SKM-1 treated with dmso at 0.1 percent for 144 hours (cell line): Measurements from ENCODE around the gene CCDC6.
A peak's percentile ranks its signal among the peaks of the same experiment; 100 is the strongest.
"Not testable (repeated sequence)": the region's sequence is repeated elsewhere in the genome, so short reads cannot be mapped to it uniquely, and the experiment has no call there.

Experiments
- DNase-seq: peaks from one replicate; lab custom pipeline; 2025; ENCODE audit not compliant: unreplicated experiment; lab: John Stamatoyannopoulos, UW

Gene CCDC6

DNA sequence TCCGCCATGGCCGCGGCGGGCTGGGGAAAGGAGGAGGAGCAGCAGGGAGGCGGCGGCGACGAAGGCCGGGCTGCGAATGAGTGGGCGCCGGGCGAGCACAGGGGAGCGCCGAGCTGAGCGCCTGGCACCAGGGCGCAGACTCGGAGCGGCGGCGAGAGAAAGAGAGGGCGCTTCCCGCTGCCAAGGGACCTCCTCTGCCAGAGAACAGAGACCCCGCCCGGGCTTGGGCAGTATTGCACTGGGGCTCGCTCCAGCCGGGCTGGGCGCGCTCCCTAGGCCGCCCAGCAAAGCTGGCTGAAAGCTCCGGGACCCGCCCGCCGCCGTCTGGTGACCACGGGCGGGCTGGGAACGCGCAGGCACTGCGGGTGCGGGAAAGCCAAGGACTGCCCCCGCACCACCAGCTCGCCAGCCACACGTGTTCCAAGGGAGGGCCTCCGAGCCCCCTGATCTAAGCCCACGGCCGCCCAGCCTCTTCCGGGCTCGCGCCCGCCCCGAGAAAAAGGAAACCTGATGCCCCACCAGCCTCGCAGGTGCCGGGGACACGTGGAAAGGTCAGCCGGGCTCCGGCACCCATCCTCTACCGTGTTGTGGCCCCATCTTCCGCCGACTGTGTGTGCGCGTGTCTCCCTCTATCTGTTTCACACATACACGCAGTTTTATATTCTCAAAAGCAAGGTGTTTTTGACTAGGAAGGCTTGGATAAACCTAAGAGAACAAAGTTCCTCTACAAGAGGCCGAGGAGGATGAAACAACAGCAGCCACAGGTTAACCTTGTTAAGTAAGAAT, at the start of gene CCDC6:
Gene CCDC6, minus strand, starts transcription at position 140 of the 786 bp plus-strand sequence. Its CDS starts 132 bp downstream, at position 8.
- DNase-seq, result peak; percentile 91

DNA sequence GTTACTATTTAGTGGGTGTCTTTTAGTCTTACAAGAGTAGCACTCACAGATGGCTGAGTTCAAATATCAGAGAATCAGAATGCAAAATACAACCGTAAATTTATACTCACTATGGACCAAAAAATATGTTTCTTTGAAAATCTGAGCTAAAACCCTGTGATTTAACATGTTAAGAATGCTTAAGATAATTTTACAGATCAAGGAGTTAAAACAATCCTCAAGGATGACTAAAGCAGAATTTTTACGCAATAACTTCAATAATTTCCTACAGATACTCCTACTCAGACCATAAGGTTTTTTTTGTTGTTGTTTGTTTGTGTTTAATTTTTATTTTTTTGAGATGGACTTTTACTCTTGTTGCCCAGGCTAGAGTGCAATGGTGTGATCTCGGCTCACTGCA, 47.9 kb upstream of the CCDC6 start:
- DNase-seq, result no peak

DNA sequence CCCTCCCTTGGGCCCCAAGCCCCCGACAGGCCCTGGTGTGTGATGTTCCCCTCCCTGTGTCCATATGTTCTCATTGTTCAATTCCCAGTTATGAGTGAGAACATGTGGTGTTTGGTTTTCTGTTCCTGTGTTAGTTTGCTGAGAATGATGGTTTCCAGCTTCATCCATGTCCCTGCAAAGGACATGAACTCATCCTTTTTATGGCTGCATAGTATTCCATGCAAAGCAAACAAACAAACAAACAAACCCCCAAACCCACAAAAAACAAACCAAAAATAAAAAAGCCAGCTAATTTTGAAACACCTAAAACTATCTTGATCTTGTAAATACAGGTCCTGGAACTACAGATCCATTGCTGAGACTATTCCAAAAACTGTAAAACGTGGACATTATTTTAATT, 47.4 kb upstream of the CCDC6 start:
- not testable (repeated sequence) for DNase-seq

DNA sequence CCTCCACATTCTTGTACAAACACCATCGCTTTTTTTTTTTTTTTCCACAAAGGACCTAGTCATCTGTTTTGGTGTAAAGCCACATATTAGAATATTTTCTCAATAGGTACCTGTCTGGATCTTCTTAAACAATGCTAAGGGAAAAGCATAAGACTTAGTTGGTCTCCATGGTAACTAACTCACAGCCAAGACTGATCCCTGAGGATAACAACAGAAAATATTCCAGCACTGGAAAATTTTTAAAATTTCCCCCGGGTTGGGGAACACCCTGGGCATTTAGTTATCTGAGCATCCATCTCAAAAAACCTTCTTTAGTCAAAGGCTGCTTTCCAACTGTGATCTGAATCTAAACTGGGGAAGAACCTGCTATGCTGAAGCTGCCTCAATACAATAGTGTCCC, 43.7 kb upstream of the CCDC6 start:
- no peak for DNase-seq

DNA sequence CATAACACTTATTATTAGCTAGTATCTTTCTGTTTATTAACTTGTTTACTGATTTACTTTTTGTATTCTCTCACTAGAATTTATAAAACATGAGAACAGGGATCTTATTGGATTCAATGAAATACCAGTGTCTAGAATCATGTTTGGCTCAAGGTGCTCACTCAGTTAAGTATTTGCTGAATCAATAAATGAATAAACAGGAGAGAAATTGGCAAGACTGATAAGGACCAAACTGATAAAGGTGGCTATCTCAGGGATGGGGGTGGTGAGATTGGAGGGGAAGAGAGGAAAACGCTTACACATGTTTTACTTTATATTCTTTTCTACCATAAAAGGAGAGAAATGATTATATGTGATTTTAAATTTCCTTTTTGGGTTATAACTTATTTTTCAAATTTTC, 43.3 kb upstream of the CCDC6 start:
- no peak for DNase-seq

DNA sequence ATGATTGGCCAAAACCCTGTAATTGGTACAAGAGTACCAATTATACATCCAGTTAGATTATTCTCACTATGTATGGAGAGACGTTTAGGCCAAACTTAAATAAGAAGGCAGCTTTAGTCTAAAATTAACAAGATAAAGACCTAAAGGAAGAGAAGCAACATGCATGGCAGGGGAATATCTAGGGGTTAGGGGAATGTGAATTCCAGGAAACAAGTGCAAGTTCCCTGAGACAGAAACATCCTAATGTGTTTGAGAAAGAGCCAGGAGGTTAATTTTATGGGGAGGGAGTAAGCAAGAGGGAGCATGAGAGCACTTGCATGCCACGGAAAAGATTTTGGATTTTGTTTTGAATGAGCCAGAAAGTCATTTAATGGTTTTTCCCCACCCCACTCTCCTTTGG, 39.6 kb upstream of the CCDC6 start:
- no peak for DNase-seq

DNA sequence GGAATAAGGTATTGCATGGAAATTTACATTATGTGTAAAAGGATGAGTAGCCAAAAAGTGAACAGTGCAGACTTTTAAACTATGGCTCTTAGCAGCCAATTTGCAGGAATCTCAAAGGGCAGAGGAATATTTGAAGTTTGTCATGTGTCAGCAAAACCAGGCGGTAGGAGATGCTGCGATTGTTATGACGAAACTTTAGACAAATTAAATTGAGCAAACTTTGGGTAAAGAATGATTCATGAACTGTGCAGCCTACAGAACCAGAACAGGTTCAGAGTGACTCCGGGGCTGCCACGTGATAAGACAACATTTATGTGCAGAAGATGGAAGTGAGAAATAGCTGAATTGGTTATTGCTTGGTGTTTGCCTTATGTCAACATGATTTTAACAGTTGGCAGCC, 39.2 kb upstream of the CCDC6 start:
- no peak for DNase-seq

DNA sequence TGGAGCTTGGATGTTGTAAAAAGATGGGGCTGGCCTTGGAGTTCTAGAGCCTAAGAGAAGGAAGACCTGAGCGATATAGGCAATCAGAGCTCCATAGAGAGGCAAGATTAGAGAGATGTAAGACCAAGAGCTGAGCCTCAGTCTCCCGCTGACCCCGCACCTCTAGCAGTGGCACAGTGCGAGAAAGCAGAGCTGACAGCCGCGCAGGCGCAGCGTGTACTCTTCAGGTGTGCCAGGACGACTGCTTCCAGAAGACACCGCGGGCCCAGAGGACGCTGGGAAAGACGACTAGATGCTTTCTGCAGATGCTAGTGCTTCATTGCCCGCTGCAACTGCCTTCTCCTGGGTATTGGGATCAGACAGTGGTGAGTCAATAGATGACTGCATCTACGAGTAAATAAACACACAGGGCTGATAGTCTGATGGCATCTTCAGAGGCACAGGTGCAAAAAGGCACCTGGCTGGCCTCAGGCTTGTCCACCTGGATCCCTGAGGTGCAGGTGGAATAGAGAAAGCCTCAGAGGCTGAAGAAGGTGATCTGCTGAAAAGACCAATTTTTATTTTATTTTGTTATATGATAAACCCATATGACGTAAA, 38.1 kb upstream of the CCDC6 start:
- DNase-seq, result no peak

DNA sequence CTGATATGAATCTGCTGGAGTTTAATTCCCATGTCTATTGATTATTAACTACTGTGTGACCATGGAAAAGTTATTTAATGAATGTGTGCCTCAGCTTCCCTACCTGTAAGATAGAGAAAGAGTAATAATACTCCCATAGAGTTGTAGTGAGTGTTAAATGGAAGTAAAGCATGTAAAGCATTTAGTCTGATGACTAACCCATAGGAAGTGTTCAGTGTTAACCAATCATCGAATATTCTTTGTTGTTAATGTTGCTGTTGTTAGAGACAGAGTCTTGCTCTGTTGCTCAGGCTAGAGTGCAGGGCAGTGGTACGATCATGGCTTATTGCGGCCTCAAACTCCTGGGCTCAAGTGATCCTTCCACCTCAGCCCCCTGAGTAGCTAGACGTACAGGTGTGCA, 36.2 kb upstream of the CCDC6 start:
- no peak for DNase-seq

DNA sequence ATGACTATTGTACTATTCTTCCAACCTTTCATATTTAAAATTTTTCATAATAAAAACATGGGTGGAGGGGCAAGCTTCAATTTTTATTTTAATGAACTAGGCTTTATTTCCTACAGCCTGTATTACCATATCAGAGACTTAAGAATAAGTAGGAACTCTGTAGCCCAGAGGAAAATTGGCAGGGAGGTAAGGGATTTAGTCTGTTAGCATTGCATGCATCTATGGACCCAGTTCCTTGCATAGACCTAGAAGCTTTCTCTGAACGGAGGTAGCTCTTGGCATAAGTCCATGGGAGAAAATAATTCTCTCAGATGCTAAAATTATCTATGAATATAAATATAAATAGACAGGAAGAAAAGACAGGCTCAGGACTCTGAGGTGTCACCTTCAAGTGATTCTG, 31.4 kb upstream of the CCDC6 start:
- no peak for DNase-seq

DNA sequence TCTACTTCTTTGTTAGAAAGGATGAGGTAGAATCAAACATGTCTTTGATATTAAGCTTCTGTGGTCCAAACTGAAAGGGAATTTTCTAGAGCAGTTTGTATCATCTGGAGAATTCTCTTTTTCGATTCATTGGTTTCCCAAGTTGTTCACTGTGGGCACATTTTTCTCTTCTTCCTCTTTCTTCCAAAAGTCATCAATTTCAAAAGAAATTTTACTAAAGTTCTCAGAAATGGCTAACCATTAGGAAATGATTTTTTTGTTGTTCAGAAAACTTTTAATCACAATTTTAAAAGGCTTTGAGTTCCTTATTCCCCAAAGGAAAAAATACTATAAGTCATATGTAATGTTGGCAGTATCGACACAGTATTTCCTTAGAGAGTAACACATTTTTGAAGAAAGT, 28.3 kb upstream of the CCDC6 start:
- no peak for DNase-seq

DNA sequence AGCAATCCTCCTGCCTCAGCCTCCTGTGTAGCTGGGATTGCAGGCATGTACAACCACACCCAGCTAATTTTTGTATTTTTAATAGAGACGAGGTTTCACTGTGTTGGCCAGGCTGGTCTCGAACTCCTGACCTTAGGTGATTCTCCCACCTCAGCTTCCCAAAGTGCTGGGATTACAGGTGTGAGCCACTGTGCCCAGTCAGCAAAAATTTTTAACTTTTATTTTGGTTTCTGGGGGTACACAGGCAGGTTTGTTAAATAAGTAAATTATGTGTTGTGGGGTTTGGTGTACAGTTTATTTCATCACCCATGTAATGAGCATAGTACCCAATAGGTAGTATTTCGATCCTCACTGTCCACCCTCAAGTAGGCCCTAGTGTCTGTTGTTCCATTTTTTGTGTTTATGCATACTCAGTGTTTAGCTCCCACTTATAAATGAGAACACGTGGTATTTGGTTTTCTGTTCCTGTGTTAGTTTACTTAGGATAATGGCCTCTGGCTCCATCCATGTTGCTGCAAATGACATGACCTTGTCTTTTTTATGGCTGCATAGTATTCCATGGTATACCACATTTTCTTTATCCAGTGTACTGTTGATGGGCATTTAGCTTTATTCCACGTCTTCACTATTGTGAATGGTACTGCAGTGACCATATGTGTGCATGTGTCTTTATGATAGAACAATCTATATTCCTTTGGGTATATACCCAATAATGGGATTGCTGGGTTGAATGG, 24.6 kb upstream of the CCDC6 start:
- DNase-seq, result not testable (repeated sequence)

DNA sequence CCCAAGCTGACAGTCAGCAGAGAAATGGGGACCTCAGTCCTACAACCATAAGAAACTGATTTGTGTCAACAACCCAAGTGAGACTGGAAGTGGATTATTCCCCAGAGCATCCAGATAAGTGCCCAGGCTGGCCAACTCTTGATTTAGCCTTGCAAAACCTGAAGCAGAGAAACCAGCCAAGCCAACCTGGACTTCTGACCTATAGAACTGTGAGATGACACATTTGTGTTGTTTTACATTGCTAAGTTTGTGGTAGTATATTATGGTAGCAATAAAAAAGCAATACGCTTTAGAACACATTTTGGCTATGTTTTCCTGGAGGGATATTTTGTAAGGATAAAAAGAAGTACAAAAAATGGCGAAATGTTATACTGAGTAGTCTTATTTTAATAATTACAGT, 19.7 kb upstream of the CCDC6 start:
- DNase-seq, result no peak

DNA sequence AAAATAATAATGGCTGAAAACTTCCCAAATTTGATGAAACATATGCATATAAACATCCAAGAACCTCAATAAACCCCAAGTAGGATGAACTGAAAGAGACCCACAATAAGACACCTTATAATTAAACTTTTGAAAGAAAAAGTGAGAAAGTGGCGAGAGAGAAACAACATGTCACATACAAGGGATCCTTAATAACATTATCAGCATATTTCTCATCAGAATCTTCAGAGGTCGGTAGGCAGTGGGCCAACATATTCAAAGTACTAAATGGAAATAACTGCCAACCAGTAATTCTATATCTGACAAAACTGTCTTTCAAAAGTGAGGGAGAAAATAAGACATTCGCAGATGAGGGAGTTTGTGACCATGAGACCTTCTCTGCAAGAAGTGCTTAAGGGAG, 16.6 kb upstream of the CCDC6 start:
- no peak for DNase-seq

DNA sequence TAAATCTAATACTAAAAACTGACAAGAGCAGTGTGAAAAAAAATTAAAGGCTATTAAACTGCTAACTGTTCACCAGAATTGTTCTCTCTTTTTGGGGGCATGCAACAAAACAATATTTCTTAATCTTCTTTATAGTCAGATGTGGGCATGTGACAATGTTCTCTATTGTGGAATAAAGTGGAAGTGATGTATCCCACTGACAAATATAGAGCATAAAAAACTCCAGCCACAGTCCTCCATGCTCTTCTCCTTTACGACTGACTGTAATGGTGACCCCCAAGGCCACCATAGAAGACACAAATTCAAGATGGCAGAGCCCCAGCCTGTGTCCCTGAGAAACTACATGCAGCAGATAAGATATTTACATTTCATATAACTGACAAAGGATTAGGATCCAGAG, 11.6 kb upstream of the CCDC6 start:
- DNase-seq, result no peak

DNA sequence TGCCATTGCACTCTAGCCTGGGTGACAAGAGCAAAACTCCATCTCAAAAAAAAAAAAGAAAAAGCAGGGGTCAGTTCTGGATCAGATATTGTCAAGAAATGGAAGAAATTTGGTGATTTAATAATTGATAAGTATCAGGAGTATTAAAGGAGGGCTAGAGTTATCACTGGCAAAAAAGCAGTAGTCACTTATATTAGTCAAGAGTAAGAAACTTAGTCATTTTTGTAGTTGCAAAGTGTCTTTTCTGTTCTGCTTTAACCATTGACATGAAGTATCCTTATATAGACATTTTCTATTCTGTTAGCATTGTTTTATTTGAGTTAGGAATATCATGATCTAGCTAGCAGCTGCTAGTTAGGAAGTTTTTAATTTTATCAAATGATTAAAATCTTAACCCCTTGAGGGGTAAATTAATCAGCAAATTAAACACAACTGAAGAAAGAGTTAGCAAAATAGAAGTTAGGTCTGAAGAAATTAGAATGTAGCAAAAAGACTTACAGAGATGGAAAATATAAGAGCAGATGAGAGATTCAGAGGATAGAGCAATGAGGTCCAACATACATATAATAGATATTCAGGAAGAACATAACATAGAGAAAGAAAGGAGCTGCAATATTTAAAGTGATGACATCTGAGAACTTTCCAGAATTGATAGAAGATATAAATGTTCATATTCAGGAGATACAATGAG, 7.3 kb upstream of the CCDC6 start:
- DNase-seq, result no peak

DNA sequence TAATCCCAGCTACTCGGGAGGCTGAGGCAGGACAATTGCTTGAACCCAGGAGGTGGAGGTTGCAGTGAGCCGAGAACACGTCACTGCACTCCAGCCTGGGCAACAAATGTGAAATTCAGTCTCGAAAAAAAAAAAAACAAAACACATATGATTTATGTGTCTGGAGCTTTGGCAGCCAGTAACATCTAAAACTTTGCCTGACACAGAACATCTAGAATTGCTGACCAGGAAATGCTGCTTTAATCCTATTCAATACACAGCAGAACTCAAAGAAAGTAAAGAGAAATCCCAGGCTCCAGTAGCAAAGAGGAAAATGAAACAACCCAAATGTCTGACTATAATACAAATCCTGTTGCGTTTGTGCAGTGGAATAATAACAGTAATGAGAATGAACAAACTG, 4.5 kb upstream of the CCDC6 start:
- DNase-seq, result no peak

DNA sequence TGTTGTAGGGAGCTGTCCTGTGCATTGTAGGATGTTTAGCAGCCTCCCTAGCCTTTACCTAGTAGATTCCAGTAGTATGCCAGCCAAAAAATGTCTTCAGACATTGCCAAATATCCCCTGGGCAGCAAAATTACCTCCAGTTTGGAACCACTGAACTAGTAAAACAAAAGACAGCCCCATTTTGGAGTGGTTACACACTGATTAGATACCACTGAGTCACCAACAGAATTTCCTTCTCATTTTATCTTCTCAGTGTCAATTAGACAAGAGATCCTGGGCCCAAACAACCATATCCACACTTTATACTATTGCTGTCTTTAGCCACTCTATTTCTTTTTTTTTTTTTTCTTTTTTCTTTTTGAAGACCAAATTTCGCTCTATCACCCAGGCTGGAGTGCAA, 3.5 kb upstream of the CCDC6 start:
- DNase-seq, result no peak

DNA sequence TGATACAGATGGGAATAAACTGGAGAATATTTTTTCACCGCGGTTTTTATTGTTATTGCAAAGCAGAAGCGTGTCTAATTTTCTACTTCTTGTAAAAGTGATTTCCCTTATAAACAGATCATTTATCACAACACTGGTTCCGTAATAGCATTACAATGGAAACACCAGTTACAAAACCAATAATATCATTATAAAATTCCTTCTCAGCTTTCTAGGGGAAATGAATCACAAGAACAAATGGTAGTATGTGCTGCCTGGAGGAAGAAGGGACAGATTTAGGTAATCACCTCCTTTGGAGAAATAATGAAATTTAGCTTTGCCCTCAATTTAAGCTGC, 2.4 kb upstream of the CCDC6 start:
- DNase-seq, result no peak

DNA sequence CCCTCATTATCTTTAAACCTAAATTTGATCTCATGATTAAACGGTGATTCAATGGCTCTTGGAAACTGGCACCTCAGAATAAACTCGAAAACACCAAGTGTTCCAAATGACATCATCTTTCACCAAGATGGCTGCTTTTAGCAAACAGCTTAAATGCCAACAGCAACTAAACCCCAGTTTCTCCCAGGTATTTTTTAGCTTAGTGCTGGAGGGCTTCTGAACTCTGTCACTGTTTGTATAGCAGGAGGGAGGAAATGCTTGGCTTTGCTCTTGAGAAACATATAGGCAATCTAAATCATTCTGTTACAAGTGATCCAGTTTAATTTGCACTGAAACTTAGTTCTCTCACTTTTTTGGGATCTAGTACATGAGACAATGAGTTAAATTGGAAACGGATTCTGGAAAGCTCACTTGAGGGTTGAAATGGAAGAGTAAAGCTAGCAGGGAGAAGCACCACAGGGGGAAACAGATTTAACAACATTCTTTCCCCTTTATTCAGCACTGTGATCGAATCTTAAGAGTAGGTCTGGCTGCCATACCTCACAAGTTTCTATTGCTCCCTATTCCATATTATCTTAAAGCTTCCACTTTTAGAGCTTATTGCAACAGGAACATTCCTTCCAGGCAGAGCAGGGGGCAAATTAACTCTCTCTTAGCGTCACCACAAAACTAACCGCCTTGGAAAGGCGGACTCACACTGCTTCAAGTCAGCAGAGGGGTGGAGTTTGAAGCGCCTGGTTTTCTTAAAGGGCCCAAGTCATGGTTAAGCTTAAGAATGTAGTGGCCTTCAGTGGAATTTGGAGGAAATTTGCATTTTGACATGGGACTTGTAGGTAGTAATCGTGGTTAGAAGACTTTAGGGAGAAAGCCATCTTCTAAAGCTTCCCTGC, 1.8 kb upstream of the CCDC6 start:
- DNase-seq, result peak; percentile 48

DNA sequence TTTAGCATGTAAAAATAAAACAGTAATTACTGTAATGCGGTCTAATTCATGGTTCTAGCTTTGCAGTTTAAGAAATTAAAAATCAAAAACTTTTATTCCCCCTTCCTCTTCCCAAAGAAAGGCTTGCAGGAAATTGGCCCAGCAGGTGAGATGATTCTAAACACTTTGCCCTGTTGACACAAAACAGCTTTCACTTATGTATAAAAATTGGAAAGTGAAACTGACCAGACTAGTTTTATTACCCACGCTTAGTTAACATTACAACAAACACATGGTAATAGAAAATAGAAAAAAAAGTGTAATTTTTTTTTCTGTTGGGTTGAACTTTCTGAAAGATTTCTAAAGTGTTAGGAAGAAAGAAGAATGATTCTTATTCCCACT, 1.2 kb upstream of the CCDC6 start:
- no peak for DNase-seq
